Spinal cord (tissue), 10 donors: ENCODE data around the gene STOX2. TPM values are rescaled to one million over a fixed set of nuclear protein-coding genes. Genes with fewer than 3 reads are reported as not detected.

Source experiments
- DNase-seq, 6 donors: peaks; one replicate each; pipeline versions ENCODE4 v3.0.0 to v3.0.0-alpha.2; 2013 to 2015; ENCODE audit warnings: low spot score in 6 of 6, low read depth in 4 of 6
- H3K27ac ChIP-seq: one replicate; pipeline ENCODE4 v1.5.1; 2013; ENCODE audit warnings: low read depth, low read length, control low read depth
- H3K27me3 ChIP-seq: one replicate; pipeline ENCODE4 v1.6.1; 2013; ENCODE audit warnings: low read length; ENCODE audit not compliant: control insufficient read depth, insufficient read depth
- H3K36me3 ChIP-seq: one replicate; pipeline ENCODE4 v1.6.1; 2013; ENCODE audit warnings: low read length; ENCODE audit not compliant: control insufficient read depth, insufficient read depth
- H3K4me1 ChIP-seq: one replicate; pipeline ENCODE4 v1.6.1; 2013; ENCODE audit warnings: low read length; ENCODE audit not compliant: control insufficient read depth, insufficient read depth
- H3K4me3 ChIP-seq: one replicate; pipeline ENCODE4 v1.5.1; 2013; ENCODE audit warnings: low read depth, low read length, control low read depth
- H3K9me3 ChIP-seq: one replicate; pipeline ENCODE4 v1.6.1; 2013; ENCODE audit warnings: low read length; ENCODE audit not compliant: control insufficient read depth, insufficient read depth
- WGBS: methylation state at CpG from one replicate; pipeline ENCODE4 v1.1.5; 2013; ENCODE audit warnings: missing lambda C conversion rate; ENCODE audit not compliant: insufficient coverage; 5-methylcytosine and 5-hydroxymethylcytosine counted together
- polyA plus RNA-seq, 2 donors: library from polyadenylated mRNA; unstranded; fragments of 120-200 nt; gene quantifications; one replicate each; pipeline ENCODE4 v1.2.1, GENCODE V29; 2013; ENCODE audit not compliant: insufficient read length in 2 of 2
- total RNA-seq, 2 donors: library from RNA; depleted of rRNA in 1 of 2; stranded (reverse); fragments of 120-200 nt in 1 of 2; fragments of >200 nt in 1 of 2; gene quantifications; one replicate each; pipeline versions ENCODE4 v1.2.3 to v1.2.4, GENCODE V29; 2013 to 2014
- donor health status: healthy.

Gene STOX2
- total and polyA plus RNA-seq, 4 donors = 25.9 to 38.7 (median 31.0) TPM

DNA sequence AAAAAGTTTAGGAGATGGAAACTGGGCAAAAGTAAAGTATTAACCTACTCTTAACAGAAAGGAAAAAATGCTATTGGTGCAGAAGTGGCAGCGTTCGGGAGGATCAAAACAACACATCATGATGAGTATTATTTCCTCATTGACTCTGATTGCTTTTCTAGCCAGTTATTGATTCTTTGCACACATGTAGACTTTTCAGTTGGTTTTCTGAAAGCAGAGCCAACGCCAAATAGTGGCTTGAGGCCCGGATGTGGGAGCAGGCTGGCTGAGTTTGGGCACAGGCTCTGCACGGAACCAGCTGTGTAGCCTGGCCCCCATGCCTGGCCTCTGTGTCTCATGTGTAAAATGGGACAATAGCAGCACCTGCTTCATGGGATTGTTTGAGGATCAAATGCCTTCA is 21.8 kb downstream of the STOX2 start:
- Histone ChIP-seq H3K4me1 (peaks cover 7% of the 10 kb centered on the region), H3K27me3 (no peaks in the 10 kb centered on the region), H3K27ac (no peak overlapping the region), H3K4me3 (no peak overlapping the region), H3K9me3 (no peaks in the 10 kb centered on the region), H3K36me3 (peaks cover 6% of the 10 kb centered on the region)
- no peak for DNase-seq
- 46% methylated on average over 3 of the region's 5 CpGs for WGBS

- H3K4me3 ChIP-seq = no peak overlapping the region
- peaks cover 9% of the 10 kb centered on the region for H3K4me1 ChIP-seq
- no peaks in the 10 kb centered on the region for H3K27me3 ChIP-seq
- H3K9me3 ChIP-seq = no peaks in the 10 kb centered on the region
- no peak overlapping the region for H3K27ac ChIP-seq
- no CpG with 5 or more reads among the region's 3 CpGs for WGBS
- H3K36me3 ChIP-seq = no peaks in the 10 kb centered on the region
- no peak for DNase-seq
Observed at GRCh38 chr4:183932576-183932975, 27.5 kb downstream of the STOX2 start.

GRCh38 chr4:183934761-183935160 is 29.7 kb downstream of the STOX2 start:
- H3K4me3 ChIP-seq = no peak overlapping the region
- no peak for DNase-seq
- H3K36me3 ChIP-seq = no peaks in the 10 kb centered on the region
- no peaks in the 10 kb centered on the region for H3K27me3 ChIP-seq
- H3K4me1 ChIP-seq = peaks cover 6% of the 10 kb centered on the region
- 89% methylated on average over 3 of the region's 6 CpGs for WGBS
- H3K9me3 ChIP-seq = no peaks in the 10 kb centered on the region
- no peak overlapping the region for H3K27ac ChIP-seq

DNA sequence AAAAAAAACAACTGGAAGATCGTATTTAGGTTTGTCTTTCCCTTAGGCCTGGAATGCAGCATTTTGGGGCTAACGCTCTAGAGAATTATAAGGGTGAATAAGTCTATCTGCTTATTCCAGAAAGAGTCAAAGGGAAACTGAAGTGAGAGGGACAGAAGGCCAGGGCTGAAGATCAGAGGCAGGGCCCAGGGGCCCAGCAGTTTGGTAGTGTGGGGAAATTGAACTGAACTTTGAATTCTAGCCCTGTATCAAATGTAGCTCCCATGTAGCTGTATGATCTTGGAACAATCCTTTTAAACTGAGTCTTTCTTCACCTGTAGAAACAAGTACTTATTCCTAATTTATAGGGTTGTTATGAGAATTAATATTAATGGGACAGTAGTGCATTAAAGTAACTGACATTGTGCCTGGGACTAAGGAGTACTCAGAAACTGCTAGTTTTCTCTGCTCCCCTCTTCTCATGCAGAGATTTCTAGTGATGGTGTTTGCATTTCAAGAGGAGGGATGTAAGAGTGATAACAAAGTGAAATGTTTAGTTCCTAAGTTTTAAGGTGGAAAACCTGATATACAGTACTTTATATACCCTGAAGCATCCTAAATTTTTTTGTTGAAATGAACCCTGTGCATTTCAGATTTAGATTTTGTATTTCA is 30.4 kb downstream of the STOX2 start:
- Histone ChIP-seq H3K27ac (no peak overlapping the region), H3K4me3 (no peak overlapping the region), H3K4me1 (peaks cover 6% of the 10 kb centered on the region), H3K9me3 (no peaks in the 10 kb centered on the region), H3K36me3 (no peaks in the 10 kb centered on the region), H3K27me3 (no peaks in the 10 kb centered on the region)
- DNase-seq = no peak
- 81% methylated on average over 2 of the region's 2 CpGs for WGBS

GRCh38 chr4:183936047-183936446 is 30.9 kb downstream of the STOX2 start:
- no peaks in the 10 kb centered on the region for H3K27me3 ChIP-seq
- DNase-seq = peak in 2 of 6 donors; percentile 52 to 65
- no peaks in the 10 kb centered on the region for H3K9me3 ChIP-seq
- H3K27ac ChIP-seq = no peak overlapping the region
- no peak overlapping the region for H3K4me3 ChIP-seq
- peaks cover 6% of the 10 kb centered on the region for H3K4me1 ChIP-seq
- 0% methylated on average over 1 of the region's 6 CpGs for WGBS
- H3K36me3 ChIP-seq = no peaks in the 10 kb centered on the region

- Histone ChIP-seq H3K27ac (no peak overlapping the region), H3K36me3 (no peaks in the 10 kb centered on the region), H3K27me3 (no peaks in the 10 kb centered on the region), H3K4me3 (no peak overlapping the region), H3K4me1 (peaks cover 6% of the 10 kb centered on the region), H3K9me3 (no peaks in the 10 kb centered on the region)
- DNase-seq = no peak
- WGBS = no CpG with 5 or more reads among the region's 3 CpGs
Observed at GRCh38 chr4:183936574-183937345, 31.7 kb downstream of the STOX2 start.

DNA sequence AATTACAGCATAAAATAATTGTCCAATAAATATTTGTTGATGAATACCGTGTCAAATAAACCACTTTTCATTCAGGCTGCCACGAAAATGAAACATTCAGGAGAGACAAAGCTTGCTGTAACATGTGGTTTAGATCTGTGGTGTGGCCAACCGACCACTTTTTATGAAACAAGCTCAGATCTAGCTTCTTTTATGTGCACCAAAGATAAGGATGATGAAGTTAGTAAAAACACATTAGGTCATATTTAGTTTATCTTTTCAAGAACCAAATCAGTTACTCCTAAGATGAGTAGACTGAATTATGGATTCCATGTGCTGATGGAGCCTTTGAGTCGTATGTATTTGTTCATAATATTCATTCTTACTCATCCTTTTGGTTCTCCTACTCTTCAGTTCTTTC is 35.8 kb downstream of the STOX2 start:
- Histone ChIP-seq H3K9me3 (no peaks in the 10 kb centered on the region), H3K4me3 (no peak overlapping the region), H3K4me1 (no peaks in the 10 kb centered on the region), H3K27ac (no peak overlapping the region), H3K36me3 (no peaks in the 10 kb centered on the region), H3K27me3 (no peaks in the 10 kb centered on the region)
- WGBS = 80% methylated on average over 1 of the region's 4 CpGs
- no peak for DNase-seq

DNA sequence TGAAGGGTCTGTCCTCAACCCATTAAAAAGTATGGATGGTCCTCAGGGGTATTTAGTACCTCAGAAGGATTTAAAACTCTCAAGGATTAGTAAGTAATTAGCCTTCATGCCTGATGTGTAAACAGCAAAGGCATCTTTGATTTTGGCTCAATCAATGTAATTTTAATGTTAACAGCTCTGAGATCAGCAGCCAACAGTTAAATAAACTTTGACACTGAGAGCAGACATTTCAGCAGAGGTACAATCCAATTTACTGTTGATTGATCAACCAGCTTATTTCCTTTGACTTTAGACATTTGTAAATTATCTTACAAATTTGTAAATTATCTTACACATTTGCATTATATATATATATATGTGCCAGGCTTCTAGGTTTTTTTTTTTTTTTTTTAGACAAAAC is 36.9 kb downstream of the STOX2 start:
- no peaks in the 10 kb centered on the region for H3K4me1 ChIP-seq

DNA sequence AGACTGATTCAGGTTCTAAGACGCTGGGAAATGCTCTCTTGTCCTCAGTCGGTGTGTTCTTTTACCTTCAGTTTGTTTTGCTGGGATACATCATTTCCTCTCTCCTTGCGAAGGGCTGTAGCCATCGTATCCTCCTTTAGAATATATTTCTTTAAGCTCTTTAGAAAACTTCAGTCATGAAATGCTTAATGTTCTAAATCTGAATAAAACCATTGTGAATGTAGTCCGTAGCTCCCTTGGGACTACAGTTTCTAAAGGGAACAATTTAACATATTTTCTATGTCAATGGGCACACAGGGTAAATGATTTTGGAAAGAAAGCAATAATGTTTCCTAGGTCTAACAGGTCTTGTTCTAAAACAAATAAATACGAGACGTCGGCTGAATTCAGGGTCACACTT is 40.6 kb downstream of the STOX2 start:
- H3K4me1 ChIP-seq = peaks cover 3% of the 10 kb centered on the region
- WGBS = 8% methylated on average over 2 of the region's 8 CpGs
- no peaks in the 10 kb centered on the region for H3K9me3 ChIP-seq
- H3K27ac ChIP-seq = no peak overlapping the region
- no peaks in the 10 kb centered on the region for H3K36me3 ChIP-seq
- no peak overlapping the region for H3K4me3 ChIP-seq
- H3K27me3 ChIP-seq = no peaks in the 10 kb centered on the region
- DNase-seq = no peak

More for the DNA sequence above, 36.9 kb downstream of the STOX2 start:
- Histone ChIP-seq H3K9me3 (no peaks in the 10 kb centered on the region), H3K27me3 (no peaks in the 10 kb centered on the region), H3K27ac (no peak overlapping the region), H3K4me3 (no peak overlapping the region), H3K36me3 (no peaks in the 10 kb centered on the region)
- no peak for DNase-seq

DNA sequence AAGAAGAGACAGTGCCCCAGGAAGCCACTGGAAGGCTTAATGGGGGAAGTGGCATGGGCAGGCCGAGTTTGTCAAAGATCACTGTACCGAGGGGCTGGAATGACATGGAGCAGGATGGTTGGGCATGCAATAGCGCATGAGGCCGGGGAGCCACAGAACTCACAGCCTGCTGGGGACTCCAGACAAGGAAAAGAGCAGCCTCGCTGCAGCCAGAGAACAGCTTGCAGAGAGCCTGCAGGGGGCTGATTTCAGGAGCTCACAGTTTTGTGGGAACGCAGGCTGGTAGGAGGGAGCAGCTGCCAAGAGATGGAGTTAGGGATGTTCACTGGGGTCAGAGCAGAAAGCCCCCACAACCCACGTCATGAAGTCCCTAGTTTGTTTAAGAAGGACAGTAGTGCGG is 45.4 kb downstream of the STOX2 start:
- no peak for DNase-seq
- Histone ChIP-seq H3K27ac (no peak overlapping the region), H3K9me3 (no peaks in the 10 kb centered on the region), H3K27me3 (no peaks in the 10 kb centered on the region), H3K4me1 (peaks cover 3% of the 10 kb centered on the region), H3K36me3 (no peaks in the 10 kb centered on the region), H3K4me3 (no peak overlapping the region)
- WGBS = 89% methylated on average over 5 of the region's 8 CpGs
